Subcutaneous adipose tissue (tissue), 4 donors: ENCODE measurements around the gene CSTF3. TPM values are rescaled to one million over a fixed set of nuclear protein-coding genes. Genes with fewer than 3 reads are reported as not detected.

Experiments used
- CTCF ChIP-seq: fragments of 450-650 bp; IDR thresholded peaks from one replicate; pipeline ENCODE4 v1.5.1; 2016; ENCODE audit warnings: low read depth, mild to moderate bottlenecking, control low read depth, antibody characterized with exemption, moderate library complexity
- total RNA-seq, 4 donors: library from RNA; depleted of rRNA; stranded (reverse); fragments of >200 nt; gene quantifications; one replicate each; pipeline ENCODE4 v1.1.0, GENCODE V29; 2016

CSTF3 gene
- total RNA-seq, 4 donors from 2014 or later = 10.5 to 20.7 (median 13.4) TPM

GRCh38 chr11:33177676-33178336 lies 16.5 kb upstream of the CSTF3 start:
- TF ChIP-seq CTCF = no peak

GRCh38 chr11:33172996-33173395 lies 11.7 kb upstream of the CSTF3 start:
- TF ChIP-seq CTCF = no peak

DNA sequence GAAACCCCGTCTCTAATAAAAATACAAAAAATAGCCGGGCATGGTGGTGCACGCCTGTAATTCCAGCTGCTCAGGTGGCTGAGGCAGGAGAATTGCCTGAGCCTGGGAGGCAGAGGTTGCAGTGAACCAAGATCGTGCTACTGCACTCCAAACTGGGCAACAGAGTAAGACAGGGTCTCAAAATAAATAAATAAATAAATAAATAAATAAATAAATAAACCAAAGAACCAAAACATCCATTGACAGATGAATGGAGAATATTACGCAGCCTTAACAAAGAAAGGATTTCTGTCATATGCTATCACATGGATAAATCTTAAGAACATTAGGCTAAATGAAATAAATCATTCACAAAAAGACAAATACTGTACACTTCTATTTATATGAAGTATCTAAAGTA lies 11.1 kb upstream of the CSTF3 start:
- TF ChIP-seq CTCF = no peak

DNA sequence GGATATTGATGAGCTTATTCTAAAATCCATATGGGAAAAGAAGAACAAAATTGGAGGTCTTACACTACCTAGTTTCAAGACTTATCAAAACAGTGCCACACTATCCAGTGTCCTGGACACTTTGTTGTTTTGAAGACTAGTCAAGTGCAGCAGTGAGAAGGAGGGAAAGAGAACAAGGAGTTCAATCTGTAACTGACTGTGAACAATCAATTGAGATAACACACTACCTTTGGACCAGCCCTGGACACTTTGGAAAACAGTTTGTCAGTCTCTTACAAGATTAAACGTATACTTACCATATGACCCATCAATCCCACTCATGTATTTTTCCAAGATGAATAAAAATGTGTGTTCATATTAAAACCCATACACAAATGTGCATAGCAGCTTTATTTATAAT lies 10.0 kb upstream of the CSTF3 start:
- TF ChIP-seq CTCF = no peak

DNA sequence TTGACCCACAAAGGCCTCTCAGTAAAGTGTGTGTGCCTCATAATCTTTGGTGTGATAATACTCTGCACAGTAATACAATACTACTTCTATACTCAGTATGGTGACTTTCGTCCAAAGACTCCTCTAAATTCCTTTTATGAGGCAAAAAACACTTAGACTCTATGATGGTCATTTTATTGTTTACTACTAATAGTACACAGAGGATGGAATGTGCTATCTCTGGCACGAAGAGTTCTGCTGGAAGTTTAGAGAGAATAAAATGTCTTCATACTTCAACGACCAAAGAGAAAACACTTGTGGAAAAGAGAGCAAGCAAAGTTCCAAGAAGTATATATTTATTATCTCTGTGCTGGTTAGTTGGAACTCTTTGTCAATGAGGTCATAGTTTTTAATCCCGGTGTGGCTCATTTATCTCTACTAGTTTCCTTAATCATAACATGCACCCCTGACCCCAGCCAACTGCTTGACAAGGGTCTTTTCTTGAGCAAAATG lies 7.5 kb upstream of the CSTF3 start:
- TF ChIP-seq CTCF = no peak

GRCh38 chr11:33162831-33163230 lies 1.6 kb upstream of the CSTF3 start:
- no peak for TF ChIP-seq CTCF

GRCh38 chr11:33160587-33160986 lies 693 bp downstream of the CSTF3 start:
- TF ChIP-seq CTCF = no peak
